OCI-LY3 (cell line): ENCODE data around the gene ACAD10.

ENCODE experiments used
- EZH2phosphoT487 ChIP-seq: fragments of 200-600 bp; shearing (Covaris generic); IDR thresholded peaks from 2 replicates; pipeline ENCODE4 v1.6.1; 2018; ENCODE audit warnings: antibody characterized with exemption, mixed run types, low read depth
- TF ChIP-seq, protein P1 (sequence below): fragments of 200-600, 300-600 bp; sonication (generic); IDR thresholded peaks from 2 replicates; pipeline ENCODE4 v1.5.1; 2014; ENCODE audit warnings: antibody characterized with exemption, low read length, low read depth

DNA sequence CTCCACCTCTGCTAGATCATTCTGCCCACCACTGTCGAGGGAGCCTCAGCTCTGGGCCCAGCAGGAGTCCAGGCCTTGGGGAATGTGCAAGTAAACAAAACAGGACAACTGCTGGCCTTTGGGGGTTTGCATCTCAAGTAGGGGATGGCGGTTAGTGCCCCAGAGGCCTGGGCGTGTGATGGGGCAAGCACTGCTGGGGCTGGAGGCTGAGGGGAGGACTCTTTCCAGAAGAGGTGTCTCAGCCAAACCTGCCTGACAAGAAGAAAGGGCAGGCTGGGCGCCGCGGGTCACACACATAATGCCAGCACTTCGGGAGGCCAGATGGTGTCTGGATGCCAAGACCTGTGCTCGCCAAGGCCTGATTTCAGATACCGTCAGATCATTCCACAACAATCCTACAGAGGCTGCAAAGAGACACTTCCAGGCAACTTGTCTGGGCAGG lies 72.3 kb downstream of the ACAD10 start:
- TF ChIP-seq, protein P1, sequence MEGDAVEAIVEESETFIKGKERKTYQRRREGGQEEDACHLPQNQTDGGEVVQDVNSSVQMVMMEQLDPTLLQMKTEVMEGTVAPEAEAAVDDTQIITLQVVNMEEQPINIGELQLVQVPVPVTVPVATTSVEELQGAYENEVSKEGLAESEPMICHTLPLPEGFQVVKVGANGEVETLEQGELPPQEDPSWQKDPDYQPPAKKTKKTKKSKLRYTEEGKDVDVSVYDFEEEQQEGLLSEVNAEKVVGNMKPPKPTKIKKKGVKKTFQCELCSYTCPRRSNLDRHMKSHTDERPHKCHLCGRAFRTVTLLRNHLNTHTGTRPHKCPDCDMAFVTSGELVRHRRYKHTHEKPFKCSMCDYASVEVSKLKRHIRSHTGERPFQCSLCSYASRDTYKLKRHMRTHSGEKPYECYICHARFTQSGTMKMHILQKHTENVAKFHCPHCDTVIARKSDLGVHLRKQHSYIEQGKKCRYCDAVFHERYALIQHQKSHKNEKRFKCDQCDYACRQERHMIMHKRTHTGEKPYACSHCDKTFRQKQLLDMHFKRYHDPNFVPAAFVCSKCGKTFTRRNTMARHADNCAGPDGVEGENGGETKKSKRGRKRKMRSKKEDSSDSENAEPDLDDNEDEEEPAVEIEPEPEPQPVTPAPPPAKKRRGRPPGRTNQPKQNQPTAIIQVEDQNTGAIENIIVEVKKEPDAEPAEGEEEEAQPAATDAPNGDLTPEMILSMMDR = no peak
- no peak for TF ChIP-seq EZH2phosphoT487
